GM18858 (cell line): ENCODE measurements around the gene ARHGAP31.
A peak's percentile ranks its signal among the peaks of the same experiment; 100 is the strongest.

ENCODE experiments used
- ATAC-seq: cut with Tn5 transposase; IDR thresholded peaks from one replicate; pipeline ENCODE4 v1.9.1; 2021; ENCODE audit not compliant: unreplicated experiment

ARHGAP31 gene

GRCh38 chr3:119418641-119419040, 124.5 kb downstream of the ARHGAP31 start:
- no peak for ATAC-seq

GRCh38 chr3:119420196-119420595, 126.0 kb downstream of the ARHGAP31 start:
- no peak for ATAC-seq

GRCh38 chr3:119427669-119428068, 133.5 kb downstream of the ARHGAP31 start:
- no peak for ATAC-seq

- no peak for ATAC-seq
Observed at GRCh38 chr3:119428538-119428937, 134.4 kb downstream of the ARHGAP31 start.

- no peak for ATAC-seq
Observed at GRCh38 chr3:119433613-119434325, 139.6 kb downstream of the ARHGAP31 start.

- ATAC-seq: no peak
Observed at GRCh38 chr3:119434703-119435102, 140.5 kb downstream of the ARHGAP31 start.

- ATAC-seq: no peak
Observed at GRCh38 chr3:119436977-119437376, 142.8 kb downstream of the ARHGAP31 start.

GRCh38 chr3:119437691-119438258, 143.6 kb downstream of the ARHGAP31 start:
- ATAC-seq: no peak

GRCh38 chr3:119443179-119443578, 149.0 kb downstream of the ARHGAP31 start:
- ATAC-seq: no peak

- ATAC-seq: no peak
Observed at GRCh38 chr3:119444590-119444989, 150.4 kb downstream of the ARHGAP31 start.

- ATAC-seq: no peak
Observed at GRCh38 chr3:119453822-119454221, 159.6 kb downstream of the ARHGAP31 start.

- no peak for ATAC-seq
Observed at GRCh38 chr3:119456469-119456868, 162.3 kb downstream of the ARHGAP31 start.

GRCh38 chr3:119457246-119457645, 163.1 kb downstream of the ARHGAP31 start:
- ATAC-seq: no peak

- peak; percentile 92 for ATAC-seq
Observed at GRCh38 chr3:119463171-119464169, 169.3 kb downstream of the ARHGAP31 start, which contains the start of gene TMEM39A. Gene TMEM39A, minus strand, starts transcription at chr3:119463615. Its CDS starts 1,541 bp downstream, at chr3:119462074.

GRCh38 chr3:119468041-119468440, 173.9 kb downstream of the ARHGAP31 start:
- ATAC-seq: no peak

- no peak for ATAC-seq
Observed at GRCh38 chr3:119469418-119470189, 175.4 kb downstream of the ARHGAP31 start.
